DOHH2 (cell line): ENCODE results near the gene SDC4.

Source experiments
- H3F3A ChIP-seq: fragments of 200-600 bp; sonication (generic), shearing (Covaris generic); 2 replicates; pipeline ENCODE4 v1.6.0; 2016; ENCODE audit warnings: antibody characterized with exemption, mild to moderate bottlenecking; ENCODE audit not compliant: control insufficient read depth, insufficient read depth
- H3K27ac ChIP-seq: fragments of 200-600 bp; sonication (generic); 2 replicates; pipeline ENCODE4 v1.5.1; 2014; ENCODE audit warnings: low read depth, mild to moderate bottlenecking, low read length, moderate library complexity
- H3K27me3 ChIP-seq: fragments of 200-600 bp; sonication (generic); 2 replicates; pipeline ENCODE4 v1.6.1; 2014; ENCODE audit warnings: mild to moderate bottlenecking, low read length, mixed read lengths; ENCODE audit not compliant: control insufficient read depth
- H3K36me3 ChIP-seq: fragments of 200-600 bp; sonication (generic); 2 replicates; pipeline ENCODE4 v1.6.1; 2014; ENCODE audit warnings: mild to moderate bottlenecking, low read length, moderate library complexity, mixed read lengths; ENCODE audit not compliant: control insufficient read depth
- H3K4me1 ChIP-seq: fragments of 200-600 bp; sonication (generic); 2 replicates; pipeline ENCODE4 v1.6.1; 2014; ENCODE audit warnings: mild to moderate bottlenecking, low read length, mixed read lengths; ENCODE audit not compliant: control insufficient read depth
- H3K4me2 ChIP-seq: fragments of 200-600 bp; sonication (generic); 2 replicates; pipeline ENCODE4 v1.6.0; 2014; ENCODE audit warnings: mild to moderate bottlenecking, low read length, moderate library complexity
- H3K4me3 ChIP-seq: fragments of 200-600 bp; sonication (generic); 2 replicates; pipeline ENCODE4 v1.5.1; 2014; ENCODE audit warnings: mild to moderate bottlenecking, low read length, mixed read lengths
- H3K79me2 ChIP-seq: fragments of 200-600 bp; sonication (generic); 2 replicates; pipeline ENCODE4 v1.6.1; 2014; ENCODE audit warnings: mild to moderate bottlenecking, low read length, mixed read lengths; ENCODE audit not compliant: control insufficient read depth
- H3K9me2 ChIP-seq: fragments of 200-600 bp; sonication (generic); replicated peaks from 2 replicates; pipeline ENCODE4 v1.6.1; 2014; ENCODE audit warnings: mild to moderate bottlenecking, low read length, mixed read lengths; ENCODE audit not compliant: control insufficient read depth
- H3K9me3 ChIP-seq: fragments of 200-600 bp; sonication (generic); 2 replicates; pipeline ENCODE4 v1.6.1; 2014; ENCODE audit warnings: antibody characterized with exemption, low read length, mixed read lengths; ENCODE audit not compliant: control insufficient read depth, insufficient read depth
- H4K20me1 ChIP-seq: fragments of 200-600 bp; sonication (generic); 2 replicates; pipeline ENCODE4 v1.6.0; 2014; ENCODE audit warnings: low read depth, mild to moderate bottlenecking, antibody characterized with exemption, low read length, moderate library complexity; ENCODE audit not compliant: control insufficient read depth, insufficient read depth
- EZH2phosphoT487 ChIP-seq: fragments of 200-600 bp; sonication (generic); IDR thresholded peaks from 2 replicates; pipeline ENCODE4 v1.6.1; 2017; ENCODE audit warnings: borderline replicate concordance, mild to moderate bottlenecking, antibody characterized with exemption, low read length, moderate library complexity, mixed read lengths
- TF ChIP-seq, protein P1 (sequence below): fragments of 200-600 bp; sonication (generic); IDR thresholded peaks from one replicate; pipeline ENCODE4 v1.5.1; 2014; ENCODE audit warnings: antibody characterized with exemption, mild to moderate bottlenecking, low read depth, low read length; ENCODE audit not compliant: poor library complexity, severe bottlenecking

Gene SDC4

DNA sequence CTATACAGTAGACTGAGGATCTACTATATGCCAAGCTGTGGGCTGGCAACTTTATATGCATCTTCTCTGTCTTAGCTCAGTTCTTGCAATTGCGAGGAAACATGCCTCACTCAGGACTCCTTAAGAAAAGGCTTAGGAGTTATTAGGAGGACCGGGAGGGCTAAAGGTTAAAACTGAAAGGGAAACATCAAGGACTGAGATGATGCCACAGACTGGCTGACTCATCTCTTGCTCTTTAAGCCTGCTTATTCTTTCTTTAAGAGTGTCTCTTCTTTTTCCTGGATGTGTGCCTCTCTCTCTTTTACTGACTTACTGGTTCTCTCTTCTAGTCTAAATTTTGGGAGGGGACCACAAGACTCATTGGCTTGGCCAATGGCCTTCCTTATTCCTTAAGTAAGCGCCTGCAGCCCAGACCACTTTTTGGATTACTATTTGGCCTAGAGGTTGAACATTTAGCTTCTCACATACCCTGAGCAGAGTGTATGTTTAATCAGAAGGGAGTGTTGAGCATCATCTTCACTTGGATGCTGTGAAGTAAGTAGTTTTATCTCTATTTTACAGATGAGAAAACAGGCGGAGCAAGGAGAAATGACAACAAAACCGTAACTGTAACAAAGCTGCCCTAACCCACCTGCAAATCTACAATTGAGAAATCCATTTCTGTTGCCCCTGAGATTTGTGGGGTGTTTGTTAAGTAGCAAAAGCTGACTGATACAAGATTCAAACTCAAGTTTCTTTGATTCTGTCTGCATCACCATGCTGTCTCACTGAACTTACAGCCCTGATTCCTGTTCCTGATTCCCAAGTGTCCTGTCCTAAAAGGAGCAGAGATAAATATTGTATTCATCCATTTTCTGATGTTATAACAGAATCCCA, 7.2 kb upstream of the SDC4 start:
- Histone ChIP-seq H3K27ac (no peak overlapping the region), H3K4me3 (no peak overlapping the region)

DNA sequence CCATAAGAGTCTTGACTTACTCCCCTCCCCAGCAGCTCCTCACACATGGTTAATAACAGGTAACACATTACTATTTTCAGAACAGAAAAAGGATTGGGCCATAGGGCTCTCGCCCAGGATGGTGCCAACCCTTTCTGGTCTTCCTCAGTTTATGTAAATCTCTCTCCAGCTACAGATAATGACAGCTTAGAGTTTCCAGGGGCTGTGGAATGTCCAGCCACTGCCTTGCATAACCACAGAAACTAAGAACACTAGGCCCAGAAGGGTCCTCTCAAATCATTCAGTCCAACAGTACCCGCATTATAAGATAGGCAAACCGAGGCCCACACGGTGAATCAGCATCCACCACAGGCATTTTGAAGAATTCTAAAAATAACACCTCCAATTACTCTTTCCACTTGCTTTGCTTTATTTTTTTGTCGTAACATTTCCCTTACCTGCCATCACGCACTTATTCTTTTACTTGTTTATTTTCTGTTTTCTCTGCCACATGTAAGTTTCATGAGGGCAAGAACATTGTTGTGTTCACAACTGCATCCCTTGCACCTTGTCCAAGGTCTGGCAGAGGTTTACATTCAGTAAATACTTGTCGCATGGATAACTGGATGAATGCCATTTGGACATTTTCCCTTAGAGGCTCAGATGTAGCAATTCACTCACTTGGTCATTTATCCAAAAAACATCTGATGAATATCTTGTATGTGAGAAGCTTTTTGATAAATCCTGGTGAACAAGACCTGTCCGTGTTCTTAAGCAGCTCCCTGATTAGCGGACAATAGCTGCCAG, 6.4 kb upstream of the SDC4 start:
- peaks cover 14% of the 10 kb centered on the region for H3K27me3 ChIP-seq
- H3K4me2 ChIP-seq: no peak overlapping the region
- H3K4me1 ChIP-seq: peaks cover 7% of the 10 kb centered on the region
- H3K36me3 ChIP-seq: no peaks in the 10 kb centered on the region
- no peak overlapping the region for H3K27ac ChIP-seq
- no peaks in the 10 kb centered on the region for H3K79me2 ChIP-seq
- no peaks in the 10 kb centered on the region for H4K20me1 ChIP-seq
- no peak for TF ChIP-seq EZH2phosphoT487
- TF ChIP-seq, protein P1, sequence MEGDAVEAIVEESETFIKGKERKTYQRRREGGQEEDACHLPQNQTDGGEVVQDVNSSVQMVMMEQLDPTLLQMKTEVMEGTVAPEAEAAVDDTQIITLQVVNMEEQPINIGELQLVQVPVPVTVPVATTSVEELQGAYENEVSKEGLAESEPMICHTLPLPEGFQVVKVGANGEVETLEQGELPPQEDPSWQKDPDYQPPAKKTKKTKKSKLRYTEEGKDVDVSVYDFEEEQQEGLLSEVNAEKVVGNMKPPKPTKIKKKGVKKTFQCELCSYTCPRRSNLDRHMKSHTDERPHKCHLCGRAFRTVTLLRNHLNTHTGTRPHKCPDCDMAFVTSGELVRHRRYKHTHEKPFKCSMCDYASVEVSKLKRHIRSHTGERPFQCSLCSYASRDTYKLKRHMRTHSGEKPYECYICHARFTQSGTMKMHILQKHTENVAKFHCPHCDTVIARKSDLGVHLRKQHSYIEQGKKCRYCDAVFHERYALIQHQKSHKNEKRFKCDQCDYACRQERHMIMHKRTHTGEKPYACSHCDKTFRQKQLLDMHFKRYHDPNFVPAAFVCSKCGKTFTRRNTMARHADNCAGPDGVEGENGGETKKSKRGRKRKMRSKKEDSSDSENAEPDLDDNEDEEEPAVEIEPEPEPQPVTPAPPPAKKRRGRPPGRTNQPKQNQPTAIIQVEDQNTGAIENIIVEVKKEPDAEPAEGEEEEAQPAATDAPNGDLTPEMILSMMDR: no peak
- H3K9me2 ChIP-seq: no peaks in the 10 kb centered on the region
- H3F3A ChIP-seq: no peaks in the 10 kb centered on the region
- no peaks in the 10 kb centered on the region for H3K9me3 ChIP-seq
- no peak overlapping the region for H3K4me3 ChIP-seq

More for the DNA sequence above, 7.2 kb upstream of the SDC4 start:
- no peak for TF ChIP-seq EZH2phosphoT487
- TF ChIP-seq, protein P1: no peak
- no peaks in the 10 kb centered on the region for H3K79me2 ChIP-seq
- H4K20me1 ChIP-seq: no peaks in the 10 kb centered on the region
- H3K9me3 ChIP-seq: no peaks in the 10 kb centered on the region
- no peaks in the 10 kb centered on the region for H3K9me2 ChIP-seq
- no peaks in the 10 kb centered on the region for H3K36me3 ChIP-seq
- H3F3A ChIP-seq: no peaks in the 10 kb centered on the region
- no peak overlapping the region for H3K4me2 ChIP-seq
- peaks cover 7% of the 10 kb centered on the region for H3K4me1 ChIP-seq
- peaks cover 8% of the 10 kb centered on the region; the same call in 1 of the 2 replicates for H3K27me3 ChIP-seq

DNA sequence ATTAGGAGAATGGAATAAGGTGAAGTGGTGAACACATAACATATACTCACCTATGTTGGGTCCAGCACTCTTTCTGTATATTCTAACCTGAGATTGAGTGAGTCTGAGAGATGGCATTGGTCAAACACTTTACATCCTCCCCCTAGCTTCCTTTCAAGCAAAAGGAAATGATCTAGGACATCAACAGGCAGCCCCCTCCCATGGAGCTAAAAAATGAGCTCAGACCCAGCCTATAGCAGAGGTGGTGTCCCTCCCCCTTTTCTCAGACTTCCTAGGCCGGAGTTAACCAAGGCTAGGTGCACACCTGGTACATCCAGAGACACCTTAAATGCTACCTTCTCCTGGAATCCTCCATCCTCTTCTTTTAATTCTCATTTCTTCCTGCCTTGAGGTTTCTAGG, 5.5 kb upstream of the SDC4 start:
- no peak for TF ChIP-seq EZH2phosphoT487
- TF ChIP-seq, protein P1: no peak
- Histone ChIP-seq H3K27ac (no peak overlapping the region), H3F3A (no peaks in the 10 kb centered on the region)

More for the DNA sequence above, 5.5 kb upstream of the SDC4 start:
- Histone ChIP-seq H3K27me3 (peaks cover 17% of the 10 kb centered on the region), H4K20me1 (no peaks in the 10 kb centered on the region), H3K4me1 (peaks cover 7% of the 10 kb centered on the region), H3K9me3 (no peaks in the 10 kb centered on the region), H3K79me2 (no peaks in the 10 kb centered on the region), H3K9me2 (no peaks in the 10 kb centered on the region), H3K4me2 (no peak overlapping the region), H3K36me3 (no peaks in the 10 kb centered on the region), H3K4me3 (no peak overlapping the region)
